GM12878 (cell line): ENCODE results near the gene FBXW9. TPM values are rescaled to one million over a fixed set of nuclear protein-coding genes. Genes with fewer than 3 reads are reported as not detected.
A peak's percentile ranks its signal among the peaks of the same experiment; 100 is the strongest.

Source experiments
- BACH1 ChIP-seq: fragments of 450-650 bp; IDR thresholded peaks from 2 replicates; pipeline ENCODE4 v1.6.1; 2017; ENCODE audit warnings: mild to moderate bottlenecking, borderline replicate concordance
- BCLAF1 ChIP-seq: fragments of 450-650 bp; IDR thresholded peaks from 2 replicates; pipeline ENCODE4 v1.6.1; 2017; ENCODE audit warnings: antibody characterized with exemption, mild to moderate bottlenecking, moderate library complexity
- CBX3 ChIP-seq: fragments of 200-600 bp; sonication (generic); IDR thresholded peaks from 2 replicates; pipeline ENCODE4 v1.6.1; 2016; ENCODE audit warnings: low read depth, borderline replicate concordance
- CBX5 ChIP-seq: sonication (generic); IDR thresholded peaks from 2 replicates; pipeline ENCODE4 v1.6.1; 2016; ENCODE audit warnings: low read depth, moderate library complexity, mild to moderate bottlenecking, inconsistent platforms
- CHD4 ChIP-seq: fragments of 200-600 bp; sonication (generic); IDR thresholded peaks from 2 replicates; pipeline ENCODE4 v1.6.1; 2016; ENCODE audit warnings: mild to moderate bottlenecking
- CREM ChIP-seq: IDR thresholded peaks from 2 replicates; pipeline ENCODE4 v1.6.1; 2014; ENCODE audit warnings: antibody characterized with exemption, low read depth
- E2F4 ChIP-seq: IDR thresholded peaks from 2 replicates; pipeline ENCODE4 v1.6.1; 2012; ENCODE audit warnings: low read depth, low read length, improper control_type of control experiment
- EED ChIP-seq: sonication (generic); IDR thresholded peaks from 2 replicates; pipeline ENCODE4 v1.6.1; 2016; ENCODE audit warnings: antibody characterized with exemption, low read depth
- GATAD2B ChIP-seq: fragments of 450-650 bp; conservative IDR thresholded peaks from 2 replicates; pipeline ENCODE4 v1.6.1; 2017; ENCODE audit warnings: low read depth, mild to moderate bottlenecking, moderate library complexity
- IRF4 ChIP-seq: IDR thresholded peaks from 2 replicates; pipeline ENCODE4 v1.6.1; 2011; ENCODE audit warnings: low read depth, low read length
- JUND ChIP-seq: IDR thresholded peaks from 2 replicates; pipeline ENCODE4 v1.6.1; 2012; ENCODE audit warnings: low read depth, mild to moderate bottlenecking, low read length, improper control_type of control experiment, moderate library complexity
- LARP7 ChIP-seq: fragments of 450-650 bp; IDR thresholded peaks from 2 replicates; pipeline ENCODE4 v1.6.1; 2017; ENCODE audit warnings: mild to moderate bottlenecking
- MAX ChIP-seq: IDR thresholded peaks from 2 replicates; pipeline ENCODE4 v1.6.1; 2012; ENCODE audit warnings: low read depth, low read length, improper control_type of control experiment
- MEF2A ChIP-seq: IDR thresholded peaks from 2 replicates; pipeline ENCODE4 v1.6.1; 2011; ENCODE audit warnings: low read depth, mild to moderate bottlenecking, low read length, moderate library complexity; ENCODE audit not compliant: insufficient read depth
- NR2C2 ChIP-seq: IDR thresholded peaks from 2 replicates; pipeline ENCODE4 v1.6.1; 2011; ENCODE audit warnings: borderline replicate concordance, low read depth; ENCODE audit not compliant: control insufficient read depth, insufficient read length
- NRF1 ChIP-seq: conservative IDR thresholded peaks from 2 replicates; pipeline ENCODE4 v1.6.1; 2011; ENCODE audit warnings: mild to moderate bottlenecking, low read depth, low read length, improper control_type of control experiment
- PBX3 ChIP-seq: IDR thresholded peaks from 2 replicates; pipeline ENCODE4 v1.6.1; 2011; ENCODE audit warnings: mild to moderate bottlenecking, low read depth, low read length, moderate library complexity; ENCODE audit not compliant: insufficient replicate concordance
- POLR2A ChIP-seq: IDR thresholded peaks from 2 replicates; pipeline ENCODE4 v1.6.1; 2011; ENCODE audit warnings: low read depth, mild to moderate bottlenecking, low read length
- POLR2AphosphoS5 ChIP-seq: IDR thresholded peaks from 2 replicates; pipeline ENCODE4 v1.6.1; 2011; ENCODE audit warnings: mild to moderate bottlenecking, low read length, inconsistent platforms
- RAD21 ChIP-seq: IDR thresholded peaks from 2 replicates; pipeline ENCODE4 v1.6.1; 2011; ENCODE audit warnings: mild to moderate bottlenecking, low read depth, low read length, moderate library complexity; ENCODE audit not compliant: insufficient read depth
- SREBF1 ChIP-seq: IDR thresholded peaks from 2 replicates; pipeline ENCODE4 v1.6.1; 2012; ENCODE audit warnings: mild to moderate bottlenecking, low read length
- TAF1 ChIP-seq: IDR thresholded peaks from 2 replicates; pipeline ENCODE4 v1.6.1; 2011; ENCODE audit warnings: mild to moderate bottlenecking, low read depth, low read length, borderline replicate concordance
- USF1 ChIP-seq: IDR thresholded peaks from 2 replicates; pipeline ENCODE4 v1.6.1; 2011; ENCODE audit warnings: borderline replicate concordance, low read depth, mild to moderate bottlenecking, moderate library complexity, mixed read lengths, low read length; ENCODE audit not compliant: insufficient read depth; ENCODE audit errors: extremely low read length
- ZBED1 ChIP-seq: IDR thresholded peaks from 2 replicates; pipeline ENCODE4 v1.6.1; 2016; ENCODE audit warnings: borderline replicate concordance
- ZNF274 ChIP-seq: IDR thresholded peaks from one replicate; pipeline ENCODE4 v1.8.0; 2011; ENCODE audit not compliant: insufficient read length, insufficient read depth
- ZNF384 ChIP-seq: IDR thresholded peaks from 2 replicates; pipeline ENCODE4 v1.6.1; 2012; ENCODE audit warnings: low read depth, mild to moderate bottlenecking, low read length, improper control_type of control experiment, borderline replicate concordance
- polyA plus RNA-seq, 11 experiments: library from polyadenylated mRNA; depleted of rRNA in 4 of 11; unstranded in 6 of 11; stranded (reverse) in 5 of 11; fragments of >200 nt; fragmentation: Nextera tagmentation in 4 of 11; fragmentation: Illumina TruSeq in 1 of 11; extraction: Ambion mirVana in 4 of 11; extraction: Trizol in 1 of 11; gene quantifications; 1 replicate in 1 of 11; 2 replicates in 10 of 11; pipeline versions ENCODE4 v1.2.1 to v1.2.3, GENCODE V29; 2011 to 2016; ENCODE audit warnings: inconsistent platforms in 2 of 11, missing spikeins in 2 of 11, low read depth in 1 of 11
- total RNA-seq, 4 experiments: library from RNA; depleted of rRNA in 3 of 4; stranded (reverse); fragments of >200 nt in 3 of 4; fragmentation: Illumina TruSeq in 1 of 4; extraction: Trizol in 1 of 4; gene quantifications; 2 replicates each; pipeline versions ENCODE4 v1.2.1 to v1.2.3, GENCODE V29; 2013 to 2021

FBXW9 gene
- total and polyA plus RNA-seq, 10 of the 15 experiments (the other 5 are each of a cell fraction or from before 2014, with no cell fraction given): 0.21 to 14.8 (median 7.3) TPM

GRCh38 chr19:12723641-12724426 is 27.4 kb upstream of the FBXW9 start, which contains the start of gene TNPO2 (continued):
- TF ChIP-seq PBX3 (no peak), POLR2A (peak; percentile 78), CHD4 (no peak), NRF1 (peak; percentile 55), CBX3 (no peak), ZNF384 (no peak), ZNF274 (no peak), MEF2A (no peak), POLR2AphosphoS5 (peak; percentile 64), CREM (peak; percentile 69; the same call in 1 of the 2 replicates), BACH1 (0 out of 2 replicates have a peak, but pooled peaks have one; percentile 10), JUND (no peak), LARP7 (no peak), SREBF1 (peak; percentile 38; the same call in 1 of the 2 replicates), TAF1 (no peak), ZBED1 (no peak), CBX5 (no peak), MAX (peak; percentile 93), EED (no peak), USF1 (peak; percentile 44), RAD21 (no peak), IRF4 (no peak), NR2C2 (no peak), GATAD2B (peak; percentile 10; the same call in 1 of the 2 replicates), E2F4 (no peak), BCLAF1 (no peak)
